NCI-H2107 treated with DMSO at 0.1 percent for 48 hours (cell line): ENCODE results near the gene SCYL1.
"Not testable (repeated sequence)": the region's sequence is repeated elsewhere in the genome, so short reads cannot be mapped to it uniquely, and the experiment has no call there.

Experiments
- DNase-seq: peaks from one replicate; lab custom pipeline; 2025; ENCODE audit not compliant: unreplicated experiment; lab: John Stamatoyannopoulos, UW

Gene SCYL1

DNA sequence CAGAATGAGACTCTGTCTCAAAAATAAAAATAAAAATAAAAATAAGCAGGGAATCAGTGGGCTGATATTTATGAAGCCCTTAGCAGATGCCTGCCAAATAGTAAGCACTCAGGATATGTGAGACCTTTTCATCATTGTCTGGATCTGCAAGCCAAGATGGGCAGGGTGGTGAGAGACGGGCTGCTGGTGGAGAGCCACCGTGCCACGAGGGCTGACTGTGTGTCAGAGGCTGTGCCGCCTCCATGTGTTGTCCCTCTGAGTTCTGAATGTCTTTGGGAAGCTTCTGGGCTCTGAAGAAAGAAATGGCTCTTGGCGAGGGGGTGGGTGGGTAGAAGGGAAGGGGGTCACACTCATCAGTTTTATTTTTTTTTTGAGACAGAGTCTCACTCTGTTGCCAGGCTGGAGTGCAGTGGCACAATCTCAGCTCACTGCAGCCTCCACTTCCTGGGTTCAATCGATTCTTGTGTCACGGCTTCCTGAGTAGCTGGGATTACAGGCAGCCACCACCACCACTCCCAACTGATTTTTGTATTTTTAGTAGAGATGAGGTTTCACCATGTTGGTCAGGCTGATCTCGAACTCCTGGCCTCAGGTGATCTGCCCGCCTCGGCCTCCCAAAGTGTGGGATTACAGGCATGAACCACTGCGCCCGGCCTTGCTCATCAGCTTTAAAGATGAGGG, 40.1 kb downstream of the SCYL1 start:
- DNase-seq: not testable (repeated sequence)

DNA sequence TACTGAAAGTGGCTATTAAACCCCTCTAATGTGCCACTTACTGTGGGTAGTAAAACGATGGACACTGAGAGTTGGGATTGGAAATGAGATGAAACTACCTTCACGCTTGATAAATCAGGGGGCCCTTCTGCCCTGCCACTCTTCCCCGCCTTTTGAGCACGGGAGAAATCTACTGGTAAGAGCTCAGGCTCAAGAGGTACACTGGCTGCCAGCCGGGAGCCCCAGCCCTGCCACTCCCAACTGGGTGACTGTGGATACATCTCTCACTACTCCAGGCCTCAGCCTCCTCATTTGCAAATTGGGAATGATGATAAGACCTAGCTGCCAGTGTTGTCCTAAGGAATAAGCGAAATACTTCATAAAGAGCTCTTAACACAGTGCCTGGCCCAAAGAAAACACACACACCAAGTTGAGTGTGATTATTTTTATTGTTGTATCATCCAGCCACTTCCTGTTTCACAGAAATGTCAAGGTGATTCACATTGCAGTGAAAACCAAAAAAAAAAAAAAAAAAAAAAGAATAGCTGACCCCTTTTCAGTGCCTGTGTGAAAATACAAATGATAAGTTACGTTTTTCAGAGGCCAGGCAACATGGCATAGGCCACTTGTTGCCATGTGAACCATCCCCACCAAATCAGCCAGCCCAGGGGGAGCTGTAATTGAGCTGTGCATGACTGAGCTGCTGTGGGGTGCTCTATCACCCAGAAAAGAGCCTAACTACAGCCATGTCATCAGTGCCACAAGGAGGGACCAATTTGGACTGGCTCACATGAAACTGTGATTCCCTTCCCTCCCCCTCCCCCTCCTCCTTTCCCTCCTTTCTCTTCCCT, 41.0 kb downstream of the SCYL1 start:
- no peak for DNase-seq

GRCh38 chr11:65569164-65569972, 44.5 kb downstream of the SCYL1 start:
- DNase-seq: no peak

- peak; percentile 62 for DNase-seq
Measured at GRCh38 chr11:65569973-65570918, 45.4 kb downstream of the SCYL1 start, which contains the start of gene ZNRD2. Gene ZNRD2, plus strand, starts transcription at chr11:65570477. Its CDS starts 15 bp downstream, at chr11:65570492.

DNA sequence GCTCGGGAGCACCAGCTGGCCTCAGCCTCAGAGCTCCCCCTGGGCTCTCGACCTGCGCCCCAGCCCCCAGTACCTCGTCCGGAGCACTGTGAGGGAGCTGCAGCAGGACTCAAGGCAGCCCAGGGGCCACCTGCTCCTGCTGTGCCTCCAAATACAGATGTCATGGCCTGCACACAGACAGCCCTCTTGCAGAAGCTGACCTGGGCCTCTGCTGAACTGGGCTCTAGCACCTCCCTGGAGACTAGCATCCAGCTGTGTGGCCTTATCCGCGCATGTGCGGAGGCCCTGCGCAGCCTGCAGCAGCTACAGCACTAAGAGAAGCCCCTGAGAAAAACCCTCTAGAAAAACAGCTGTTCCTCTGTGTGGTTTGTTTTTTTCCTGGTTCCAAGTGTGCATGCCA, 46.5 kb downstream of the SCYL1 start:
- no peak for DNase-seq

GRCh38 chr11:65571940-65572339, 47.1 kb downstream of the SCYL1 start:
- DNase-seq: peak; percentile 35

DNA sequence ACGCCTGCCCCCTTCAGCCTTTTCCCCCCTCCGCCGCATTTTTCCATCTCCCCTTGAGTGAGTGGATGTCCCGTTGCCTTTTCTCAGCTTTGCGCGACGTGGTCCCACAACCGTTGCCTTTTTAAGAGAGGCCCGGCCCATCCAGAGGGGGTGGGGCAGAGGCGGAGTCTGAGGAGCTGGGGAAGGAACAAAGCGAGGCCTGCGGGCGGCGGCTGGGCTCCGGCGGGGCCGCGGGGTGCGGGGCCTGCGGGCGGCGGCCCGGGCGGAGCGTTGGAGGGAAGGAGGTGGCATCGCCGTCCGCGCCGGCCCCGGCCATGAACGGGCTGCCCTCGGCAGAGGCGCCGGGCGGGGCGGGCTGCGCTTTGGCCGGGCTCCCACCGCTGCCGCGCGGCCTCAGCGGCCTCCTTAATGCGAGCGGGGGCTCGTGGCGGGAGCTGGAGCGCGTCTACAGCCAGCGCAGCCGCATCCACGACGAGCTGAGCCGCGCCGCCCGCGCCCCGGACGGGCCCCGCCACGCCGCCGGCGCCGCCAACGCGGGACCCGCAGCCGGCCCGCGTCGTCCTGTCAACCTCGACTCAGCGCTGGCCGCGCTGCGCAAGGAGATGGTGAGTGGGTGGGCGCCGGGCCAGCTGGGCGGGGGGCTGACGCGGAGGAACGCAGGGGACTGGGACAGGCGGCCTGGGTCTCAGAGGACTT, 47.6 kb downstream of the SCYL1 start, which contains the start of gene FAM89B:
TSS of gene FAM89B (plus strand) at position 183 of the 696 bp plus-strand sequence. CDS start at position 315, 132 bp downstream.
- DNase-seq: peak; percentile 63

GRCh38 chr11:65573391-65574079, 48.7 kb downstream of the SCYL1 start:
- no peak for DNase-seq

GRCh38 chr11:65574109-65574810, 49.4 kb downstream of the SCYL1 start:
- DNase-seq: peak; percentile 51

GRCh38 chr11:65574811-65575567, 50.1 kb downstream of the SCYL1 start:
- DNase-seq: no peak

DNA sequence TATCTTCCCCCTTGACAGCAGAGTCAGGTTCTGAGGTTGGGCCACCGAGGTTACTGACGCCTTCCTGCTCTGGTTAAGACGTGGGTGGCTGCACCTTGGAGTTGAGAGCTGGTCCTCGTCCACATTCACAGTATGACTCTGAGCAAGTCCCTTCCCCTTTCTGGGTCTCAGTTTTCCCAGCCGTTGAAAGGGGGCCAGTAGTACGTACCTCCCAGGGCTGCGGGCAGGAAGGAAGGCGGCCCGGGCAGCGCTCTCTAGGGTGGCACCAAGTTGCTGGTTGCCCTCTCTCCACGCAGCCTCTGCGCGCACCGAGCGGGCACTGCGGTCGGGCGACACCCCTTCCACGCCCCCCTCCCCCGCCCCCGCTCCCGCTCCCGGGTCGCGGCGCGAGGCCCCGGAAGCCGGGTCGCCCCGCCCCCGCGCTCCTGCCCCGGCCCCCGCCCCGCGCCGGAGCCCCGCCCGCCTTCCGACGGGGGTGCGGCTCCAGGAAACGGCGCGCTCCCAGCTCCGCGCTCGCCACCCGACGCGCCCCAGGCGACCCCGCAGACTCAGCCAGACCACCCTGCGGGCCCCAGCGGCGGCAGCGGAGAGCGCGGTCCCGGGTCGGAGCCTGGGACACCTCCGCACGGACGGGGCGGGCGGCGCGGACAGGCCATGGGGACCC, 50.8 kb downstream of the SCYL1 start, which contains the start of gene EHBP1L1:
TSS of gene EHBP1L1 (plus strand) at position 486 of the 664 bp plus-strand sequence. CDS start 250 bp downstream, outside the sequence.
- no peak for DNase-seq

- no peak for DNase-seq
Measured at GRCh38 chr11:65576232-65576866, 51.5 kb downstream of the SCYL1 start.

- DNase-seq: no peak
Measured at GRCh38 chr11:65576867-65577755, 52.2 kb downstream of the SCYL1 start.

DNA sequence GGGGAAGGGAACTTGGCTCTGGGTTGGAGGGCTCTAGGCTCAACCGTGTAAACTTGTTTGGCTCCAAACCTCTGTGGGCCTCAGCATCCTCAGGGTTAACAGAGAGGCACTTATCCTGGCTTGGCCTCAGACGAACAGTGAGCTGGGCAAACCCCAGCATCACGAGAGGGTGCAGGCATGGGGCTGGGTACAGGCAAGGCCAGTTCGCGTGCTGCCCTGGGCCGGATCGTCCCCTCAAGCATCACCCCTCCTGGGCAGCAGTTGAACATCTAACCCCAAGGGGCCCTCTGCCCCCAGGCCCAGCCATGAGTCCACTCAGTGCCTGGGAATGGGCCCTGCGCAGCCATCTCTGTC, 52.9 kb downstream of the SCYL1 start:
- DNase-seq: no peak

GRCh38 chr11:65578134-65578533, 53.3 kb downstream of the SCYL1 start:
- no peak for DNase-seq

- DNase-seq: no peak
Measured at GRCh38 chr11:65578667-65579066, 53.8 kb downstream of the SCYL1 start.
